ENCODE results near the gene TMEM255B. TPM values are rescaled to one million over a fixed set of nuclear protein-coding genes. Genes with fewer than 3 reads are reported as not detected.

TMEM255B gene
- total and polyA plus RNA-seq, 2 of the 4 experiments (the other 2 are of a cell fraction): 0.36 to 0.94 TPM

DNA sequence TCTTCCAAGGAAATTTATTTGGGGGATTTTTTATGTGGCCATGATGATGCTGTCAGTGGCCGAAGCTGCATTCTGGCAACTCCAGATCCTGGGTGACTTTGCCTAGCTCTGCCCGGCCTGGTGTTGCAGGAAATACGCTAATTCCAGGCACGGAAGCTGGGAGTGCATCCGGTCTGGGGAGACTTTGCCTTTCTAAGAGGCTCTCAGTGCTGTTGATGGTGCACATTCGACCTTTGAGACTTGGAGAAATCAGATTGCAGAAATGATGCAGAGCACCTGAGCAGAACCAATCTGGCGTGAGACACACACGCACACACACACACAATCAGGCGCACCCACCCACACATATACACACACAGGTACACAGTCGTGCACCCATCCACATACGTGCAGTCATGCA is 5.9 kb upstream of the TMEM255B start:
- ChIA-PET CTCF (no interaction called here), POLR2A (ENCODE audit: unreplicated experiment) (no interaction called here)
- H2AFZ ChIP-seq (replicated peaks; ENCODE audit: low read length, poor library complexity): no peak overlapping the region
- no peak overlapping the region for H2BK120ac ChIP-seq (ENCODE audit: low read depth, low read length)
- H3K36me3 ChIP-seq (ENCODE audit: control insufficient read depth, insufficient read depth, low read length): no peaks in the 10 kb centered on the region
- no peak overlapping the region for H2AK9ac ChIP-seq (replicated peaks; ENCODE audit: low read depth, low read length, poor library complexity)
- 85% methylated on average over 9 of the region's 11 CpGs; no CpG with 5 or more reads in 1 of the 2 experiments for WGBS, 2 experiments (ENCODE audit: extremely low coverage in 2 of 2, insufficient read length in 1 of 2)
- no TSS peak for BruUV-seq (replicated peaks)
- H3K56ac ChIP-seq (ENCODE audit: extremely low read depth, insufficient read depth, low read length): no peak overlapping the region
- TF ChIP-seq, protein P1, sequence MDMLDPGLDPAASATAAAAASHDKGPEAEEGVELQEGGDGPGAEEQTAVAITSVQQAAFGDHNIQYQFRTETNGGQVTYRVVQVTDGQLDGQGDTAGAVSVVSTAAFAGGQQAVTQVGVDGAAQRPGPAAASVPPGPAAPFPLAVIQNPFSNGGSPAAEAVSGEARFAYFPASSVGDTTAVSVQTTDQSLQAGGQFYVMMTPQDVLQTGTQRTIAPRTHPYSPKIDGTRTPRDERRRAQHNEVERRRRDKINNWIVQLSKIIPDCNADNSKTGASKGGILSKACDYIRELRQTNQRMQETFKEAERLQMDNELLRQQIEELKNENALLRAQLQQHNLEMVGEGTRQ (IDR thresholded peaks at IDR 0.05; ENCODE audit: low read depth, low read length): no peak
- TF ChIP-seq NFE2L2 (IDR thresholded peaks at IDR 0.05; ENCODE audit: low read depth, low read length): no peak
- TF ChIP-seq RFX5 (IDR thresholded peaks at IDR 0.05; ENCODE audit: low read depth, low read length): no peak
- no peak for TF ChIP-seq SMC3 (IDR thresholded peaks at IDR 0.05; ENCODE audit: low read depth, low read length)
- TF ChIP-seq, protein P2, sequence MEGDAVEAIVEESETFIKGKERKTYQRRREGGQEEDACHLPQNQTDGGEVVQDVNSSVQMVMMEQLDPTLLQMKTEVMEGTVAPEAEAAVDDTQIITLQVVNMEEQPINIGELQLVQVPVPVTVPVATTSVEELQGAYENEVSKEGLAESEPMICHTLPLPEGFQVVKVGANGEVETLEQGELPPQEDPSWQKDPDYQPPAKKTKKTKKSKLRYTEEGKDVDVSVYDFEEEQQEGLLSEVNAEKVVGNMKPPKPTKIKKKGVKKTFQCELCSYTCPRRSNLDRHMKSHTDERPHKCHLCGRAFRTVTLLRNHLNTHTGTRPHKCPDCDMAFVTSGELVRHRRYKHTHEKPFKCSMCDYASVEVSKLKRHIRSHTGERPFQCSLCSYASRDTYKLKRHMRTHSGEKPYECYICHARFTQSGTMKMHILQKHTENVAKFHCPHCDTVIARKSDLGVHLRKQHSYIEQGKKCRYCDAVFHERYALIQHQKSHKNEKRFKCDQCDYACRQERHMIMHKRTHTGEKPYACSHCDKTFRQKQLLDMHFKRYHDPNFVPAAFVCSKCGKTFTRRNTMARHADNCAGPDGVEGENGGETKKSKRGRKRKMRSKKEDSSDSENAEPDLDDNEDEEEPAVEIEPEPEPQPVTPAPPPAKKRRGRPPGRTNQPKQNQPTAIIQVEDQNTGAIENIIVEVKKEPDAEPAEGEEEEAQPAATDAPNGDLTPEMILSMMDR (conservative IDR thresholded peaks at IDR 0.05; ENCODE audit: low read depth, low read length): no peak
- no peak for TF ChIP-seq MAZ (IDR thresholded peaks at IDR 0.05; ENCODE audit: borderline replicate concordance, low read depth, low read length)
- TF ChIP-seq BHLHE40 (IDR thresholded peaks at IDR 0.05; ENCODE audit: low read depth, low read length): no peak
- TF ChIP-seq FOS (IDR thresholded peaks at IDR 0.05; ENCODE audit: low read depth, low read length): no peak
- TF ChIP-seq CHD1 (IDR thresholded peaks at IDR 0.05; ENCODE audit: low read depth, low read length): no peak
- TF ChIP-seq, protein P3, sequence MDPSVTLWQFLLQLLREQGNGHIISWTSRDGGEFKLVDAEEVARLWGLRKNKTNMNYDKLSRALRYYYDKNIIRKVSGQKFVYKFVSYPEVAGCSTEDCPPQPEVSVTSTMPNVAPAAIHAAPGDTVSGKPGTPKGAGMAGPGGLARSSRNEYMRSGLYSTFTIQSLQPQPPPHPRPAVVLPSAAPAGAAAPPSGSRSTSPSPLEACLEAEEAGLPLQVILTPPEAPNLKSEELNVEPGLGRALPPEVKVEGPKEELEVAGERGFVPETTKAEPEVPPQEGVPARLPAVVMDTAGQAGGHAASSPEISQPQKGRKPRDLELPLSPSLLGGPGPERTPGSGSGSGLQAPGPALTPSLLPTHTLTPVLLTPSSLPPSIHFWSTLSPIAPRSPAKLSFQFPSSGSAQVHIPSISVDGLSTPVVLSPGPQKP (IDR thresholded peaks at IDR 0.05; ENCODE audit: borderline replicate concordance, low read depth, low read length): no peak
- no peak for TF ChIP-seq RAD21 (IDR thresholded peaks at IDR 0.05; ENCODE audit: low read length)
- no peak for TF ChIP-seq MAFK (IDR thresholded peaks at IDR 0.05; ENCODE audit: low read depth, low read length)
- TF ChIP-seq POLR2A (IDR thresholded peaks at IDR 0.05; ENCODE audit: low read depth, low read length): no peak
- TF ChIP-seq MXI1 (IDR thresholded peaks at IDR 0.05; ENCODE audit: borderline replicate concordance, low read depth, low read length): no peak
- TF ChIP-seq RCOR1 (IDR thresholded peaks at IDR 0.05; ENCODE audit: insufficient replicate concordance, low read length): no peak
- TF ChIP-seq CEBPB (IDR thresholded peaks at IDR 0.05; ENCODE audit: low read depth, low read length): no peak
- H2BK20ac ChIP-seq (ENCODE audit: low read depth, low read length): no peak overlapping the region
- H4K20me1 ChIP-seq (ENCODE audit: insufficient read depth, low read length): peaks cover 4% of the 10 kb centered on the region; the same call in 1 of the 2 replicates
- no peaks in the 10 kb centered on the region for H3K79me1 ChIP-seq (ENCODE audit: low read depth in 1 of 2, low read length in 2 of 2)
- no peaks in the 10 kb centered on the region for H3K9me3 ChIP-seq (ENCODE audit: control insufficient read depth, insufficient read depth, low read length)
- no peak overlapping the region for H3K9ac ChIP-seq (ENCODE audit: low read depth, low read length)
- dilution Hi-C loops (cut with HindIII; ENCODE audit: low sequenced_read_pairs, unreplicated experiment): no loop called here
- no peak overlapping the region for H2BK15ac ChIP-seq (ENCODE audit: low read depth, low read length)
- in situ Hi-C loops (cut with MboI; ENCODE audit: low sequenced_read_pairs): no loop called here
- peaks cover 8% of the 10 kb centered on the region for H3K9me1 ChIP-seq (ENCODE audit: insufficient read depth, low read length)
- no peaks in the 10 kb centered on the region for H3K4me1 ChIP-seq (ENCODE audit: control insufficient read depth, insufficient read depth, low read length)
- H3K4me2 ChIP-seq (ENCODE audit: low read depth, low read length): no peak overlapping the region
- H2AK5ac ChIP-seq (ENCODE audit: low read depth, low read length): no peak overlapping the region
- DNase-seq (no peak), ATAC-seq (ENCODE audit: low read depth) (no peak)
- no peak overlapping the region for H3K27ac ChIP-seq (ENCODE audit: insufficient read depth, low read length)
- no peak overlapping the region for H3K4me3 ChIP-seq (ENCODE audit: insufficient read depth, low read depth, low read length)
- H3K18ac ChIP-seq (ENCODE audit: low read depth, low read length): no peak overlapping the region
- intact Hi-C loops (cut with micrococcal nuclease): no loop called here
- H4K91ac ChIP-seq (ENCODE audit: insufficient read depth, low read depth, low read length): no peak overlapping the region
- H2BK5ac ChIP-seq (ENCODE audit: low read depth, low read length, poor library complexity, severe bottlenecking): no peak overlapping the region
- H3K4ac ChIP-seq (ENCODE audit: low read depth, low read length): no peak overlapping the region
- no peak overlapping the region for H4K8ac ChIP-seq (ENCODE audit: low read depth in 2 of 2, low read length in 2 of 2)
- no peak overlapping the region for H4K5ac ChIP-seq (ENCODE audit: low read depth, low read length)
- H3K27me3 ChIP-seq (ENCODE audit: control insufficient read depth, insufficient read depth, low read length): peaks cover 28% of the 10 kb centered on the region
- H3K23ac ChIP-seq (ENCODE audit: low read depth, low read length): no peak overlapping the region
- no peak overlapping the region for H3K14ac ChIP-seq (replicated peaks; ENCODE audit: low read depth, low read length)

Data from IMR-90 (cell line).